ENCODE measurements around the gene TAF11. TPM values are rescaled to one million over a fixed set of nuclear protein-coding genes. Genes with fewer than 3 reads are reported as not detected.
"Not testable (repeated sequence)": the region's sequence is repeated elsewhere in the genome, so short reads cannot be mapped to it uniquely, and the experiment has no call there.

TAF11 gene
- total RNA-seq, 1 experiment from 2014 or later = 44.1 TPM

DNA sequence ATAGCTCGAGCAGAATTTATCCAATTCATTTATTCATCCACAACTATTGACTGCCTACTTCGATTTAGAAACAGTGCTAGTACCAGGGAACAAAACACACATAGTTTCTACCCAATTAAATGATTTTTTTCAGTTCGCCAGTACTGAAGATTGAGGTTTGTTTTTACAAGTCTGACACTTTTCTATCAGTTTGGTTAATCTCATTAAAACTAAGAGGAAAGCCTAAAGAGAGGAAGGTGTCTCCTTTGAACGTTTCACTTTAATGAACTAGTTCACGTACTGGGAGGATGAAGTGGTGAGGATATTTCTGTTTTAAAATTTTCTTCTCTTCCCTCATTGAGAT, 643 bp upstream of the TAF11 start:
- H3K36me3 Mint-ChIP-seq = peaks cover 15% of the 10 kb centered on the region
- peaks cover 14% of the 10 kb centered on the region for H3K4me1 Mint-ChIP-seq
- POLR2A ChIA-PET = interaction anchor here (0.6 to 2.7 kb wide), 12 partner anchors 10 to 371 kb away, joined by 3 to 24 read pairs (median 4); partner anchors contain the start of genes BLTP3A, SNRPC and ZNF76
- DNase-seq (ENCODE audit: low spot score) (no peak), ATAC-seq (no peak)
- CTCF ChIA-PET = interaction anchor here (0.9 to 1.5 kb wide), 8 partner anchors 13 to 352 kb away, joined by 3 to 11 read pairs (median 4); no protein-coding TSS in a partner anchor
- peaks cover 3% of the 10 kb centered on the region; the same call in 1 of the 2 replicates for H3K9me3 Mint-ChIP-seq
- peak overlapping the region; percentile 100 for H3K27ac Mint-ChIP-seq
- peak overlapping the region; percentile 100 for H3K4me3 Mint-ChIP-seq
- H3K27me3 Mint-ChIP-seq (ENCODE audit: low read depth) = no peaks in the 10 kb centered on the region
- TF ChIP-seq, protein P1, sequence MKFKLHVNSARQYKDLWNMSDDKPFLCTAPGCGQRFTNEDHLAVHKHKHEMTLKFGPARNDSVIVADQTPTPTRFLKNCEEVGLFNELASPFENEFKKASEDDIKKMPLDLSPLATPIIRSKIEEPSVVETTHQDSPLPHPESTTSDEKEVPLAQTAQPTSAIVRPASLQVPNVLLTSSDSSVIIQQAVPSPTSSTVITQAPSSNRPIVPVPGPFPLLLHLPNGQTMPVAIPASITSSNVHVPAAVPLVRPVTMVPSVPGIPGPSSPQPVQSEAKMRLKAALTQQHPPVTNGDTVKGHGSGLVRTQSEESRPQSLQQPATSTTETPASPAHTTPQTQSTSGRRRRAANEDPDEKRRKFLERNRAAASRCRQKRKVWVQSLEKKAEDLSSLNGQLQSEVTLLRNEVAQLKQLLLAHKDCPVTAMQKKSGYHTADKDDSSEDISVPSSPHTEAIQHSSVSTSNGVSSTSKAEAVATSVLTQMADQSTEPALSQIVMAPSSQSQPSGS (CRISPR knock-in tag; IDR thresholded peaks at IDR 0.05; ENCODE audit: borderline replicate concordance, low read depth) = no peak
- TF ChIP-seq ZNF121 (CRISPR knock-in tag; IDR thresholded peaks at IDR 0.05) = no peak
- TF ChIP-seq, protein P2, sequence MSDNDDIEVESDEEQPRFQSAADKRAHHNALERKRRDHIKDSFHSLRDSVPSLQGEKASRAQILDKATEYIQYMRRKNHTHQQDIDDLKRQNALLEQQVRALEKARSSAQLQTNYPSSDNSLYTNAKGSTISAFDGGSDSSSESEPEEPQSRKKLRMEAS (CRISPR knock-in tag; IDR thresholded peaks at IDR 0.05) = no peak
- no peak for TF ChIP-seq NFE2L1 (CRISPR knock-in tag; IDR thresholded peaks at IDR 0.05)
- TF ChIP-seq, protein P3, sequence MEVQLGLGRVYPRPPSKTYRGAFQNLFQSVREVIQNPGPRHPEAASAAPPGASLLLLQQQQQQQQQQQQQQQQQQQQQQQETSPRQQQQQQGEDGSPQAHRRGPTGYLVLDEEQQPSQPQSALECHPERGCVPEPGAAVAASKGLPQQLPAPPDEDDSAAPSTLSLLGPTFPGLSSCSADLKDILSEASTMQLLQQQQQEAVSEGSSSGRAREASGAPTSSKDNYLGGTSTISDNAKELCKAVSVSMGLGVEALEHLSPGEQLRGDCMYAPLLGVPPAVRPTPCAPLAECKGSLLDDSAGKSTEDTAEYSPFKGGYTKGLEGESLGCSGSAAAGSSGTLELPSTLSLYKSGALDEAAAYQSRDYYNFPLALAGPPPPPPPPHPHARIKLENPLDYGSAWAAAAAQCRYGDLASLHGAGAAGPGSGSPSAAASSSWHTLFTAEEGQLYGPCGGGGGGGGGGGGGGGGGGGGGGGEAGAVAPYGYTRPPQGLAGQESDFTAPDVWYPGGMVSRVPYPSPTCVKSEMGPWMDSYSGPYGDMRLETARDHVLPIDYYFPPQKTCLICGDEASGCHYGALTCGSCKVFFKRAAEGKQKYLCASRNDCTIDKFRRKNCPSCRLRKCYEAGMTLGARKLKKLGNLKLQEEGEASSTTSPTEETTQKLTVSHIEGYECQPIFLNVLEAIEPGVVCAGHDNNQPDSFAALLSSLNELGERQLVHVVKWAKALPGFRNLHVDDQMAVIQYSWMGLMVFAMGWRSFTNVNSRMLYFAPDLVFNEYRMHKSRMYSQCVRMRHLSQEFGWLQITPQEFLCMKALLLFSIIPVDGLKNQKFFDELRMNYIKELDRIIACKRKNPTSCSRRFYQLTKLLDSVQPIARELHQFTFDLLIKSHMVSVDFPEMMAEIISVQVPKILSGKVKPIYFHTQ (CRISPR knock-in tag; IDR thresholded peaks at IDR 0.05) = no peak
- TF ChIP-seq HMGA2 (CRISPR knock-in tag; IDR thresholded peaks at IDR 0.05) = no peak
- TF ChIP-seq CREB1 (CRISPR knock-in tag; IDR thresholded peaks at IDR 0.05) = no peak
- no peak for TF ChIP-seq ZNF263 (CRISPR knock-in tag; IDR thresholded peaks at IDR 0.05; ENCODE audit: low read depth)
- TF ChIP-seq JAZF1 (CRISPR knock-in tag; IDR thresholded peaks at IDR 0.05) = no peak
- no peak for TF ChIP-seq ZNF423 (CRISPR knock-in tag; IDR thresholded peaks at IDR 0.05)

DNA sequence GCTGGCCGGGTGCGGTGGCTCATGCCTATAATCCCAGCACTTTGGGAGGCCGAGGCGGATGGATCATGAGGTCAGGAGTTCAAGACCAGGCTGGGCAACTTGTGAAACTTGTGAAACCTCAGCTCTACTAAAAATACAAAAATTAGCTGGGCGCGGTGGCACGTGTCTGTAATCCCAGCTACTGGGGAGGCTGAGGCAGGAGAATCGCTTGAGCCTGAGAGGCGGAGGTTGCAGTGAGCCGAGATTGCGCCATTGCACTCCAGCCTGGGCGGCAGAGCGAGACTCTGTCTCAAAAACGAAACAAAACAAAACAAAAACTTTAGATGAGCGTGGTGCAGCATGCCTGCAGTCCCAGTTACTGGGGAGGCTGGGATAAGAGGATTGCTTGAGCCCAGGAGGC, 2.0 kb downstream of the TAF11 start:
- H3K27me3 Mint-ChIP-seq (ENCODE audit: low read depth); POLR2A ChIA-PET: not testable (repeated sequence)

DNA sequence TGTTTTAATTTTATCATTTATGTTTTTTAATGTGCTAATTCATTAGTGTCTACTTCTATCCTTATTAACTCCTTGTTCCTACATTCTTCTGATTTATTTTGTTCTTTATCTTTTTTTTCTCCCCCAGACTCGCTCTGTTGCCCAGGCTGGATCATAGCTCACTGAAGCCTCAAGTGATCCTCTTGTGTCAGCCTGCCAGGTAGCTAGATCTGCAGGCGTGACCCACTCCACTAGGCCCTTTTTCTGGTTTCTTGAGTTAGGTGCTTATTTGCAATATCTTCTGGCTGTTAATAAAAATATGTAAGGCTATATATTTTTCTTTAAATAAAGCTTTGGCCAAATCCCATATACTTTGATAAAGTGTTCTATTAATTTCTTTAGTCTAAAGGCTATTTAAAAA, 2.8 kb downstream of the TAF11 start:
- POLR2A ChIA-PET = no interaction called here
- peaks cover 29% of the 10 kb centered on the region for H3K36me3 Mint-ChIP-seq
- DNase-seq (ENCODE audit: low spot score) (no peak), ATAC-seq (no peak)
- no peak overlapping the region for H3K27ac Mint-ChIP-seq
- H3K4me3 Mint-ChIP-seq = no peak overlapping the region
- H3K9me3 Mint-ChIP-seq = peaks cover 3% of the 10 kb centered on the region; the same call in 1 of the 2 replicates
- H3K4me1 Mint-ChIP-seq = peaks cover 4% of the 10 kb centered on the region
- CTCF ChIA-PET = no interaction called here
- H3K27me3 Mint-ChIP-seq (ENCODE audit: low read depth) = no peaks in the 10 kb centered on the region
- TF ChIP-seq, protein P4, sequence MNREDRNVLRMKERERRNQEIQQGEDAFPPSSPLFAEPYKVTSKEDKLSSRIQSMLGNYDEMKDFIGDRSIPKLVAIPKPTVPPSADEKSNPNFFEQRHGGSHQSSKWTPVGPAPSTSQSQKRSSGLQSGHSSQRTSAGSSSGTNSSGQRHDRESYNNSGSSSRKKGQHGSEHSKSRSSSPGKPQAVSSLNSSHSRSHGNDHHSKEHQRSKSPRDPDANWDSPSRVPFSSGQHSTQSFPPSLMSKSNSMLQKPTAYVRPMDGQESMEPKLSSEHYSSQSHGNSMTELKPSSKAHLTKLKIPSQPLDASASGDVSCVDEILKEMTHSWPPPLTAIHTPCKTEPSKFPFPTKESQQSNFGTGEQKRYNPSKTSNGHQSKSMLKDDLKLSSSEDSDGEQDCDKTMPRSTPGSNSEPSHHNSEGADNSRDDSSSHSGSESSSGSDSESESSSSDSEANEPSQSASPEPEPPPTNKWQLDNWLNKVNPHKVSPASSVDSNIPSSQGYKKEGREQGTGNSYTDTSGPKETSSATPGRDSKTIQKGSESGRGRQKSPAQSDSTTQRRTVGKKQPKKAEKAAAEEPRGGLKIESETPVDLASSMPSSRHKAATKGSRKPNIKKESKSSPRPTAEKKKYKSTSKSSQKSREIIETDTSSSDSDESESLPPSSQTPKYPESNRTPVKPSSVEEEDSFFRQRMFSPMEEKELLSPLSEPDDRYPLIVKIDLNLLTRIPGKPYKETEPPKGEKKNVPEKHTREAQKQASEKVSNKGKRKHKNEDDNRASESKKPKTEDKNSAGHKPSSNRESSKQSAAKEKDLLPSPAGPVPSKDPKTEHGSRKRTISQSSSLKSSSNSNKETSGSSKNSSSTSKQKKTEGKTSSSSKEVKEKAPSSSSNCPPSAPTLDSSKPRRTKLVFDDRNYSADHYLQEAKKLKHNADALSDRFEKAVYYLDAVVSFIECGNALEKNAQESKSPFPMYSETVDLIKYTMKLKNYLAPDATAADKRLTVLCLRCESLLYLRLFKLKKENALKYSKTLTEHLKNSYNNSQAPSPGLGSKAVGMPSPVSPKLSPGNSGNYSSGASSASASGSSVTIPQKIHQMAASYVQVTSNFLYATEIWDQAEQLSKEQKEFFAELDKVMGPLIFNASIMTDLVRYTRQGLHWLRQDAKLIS (CRISPR knock-in tag; IDR thresholded peaks at IDR 0.05; ENCODE audit: borderline replicate concordance) = no peak
- TF ChIP-seq JAZF1 (CRISPR knock-in tag; IDR thresholded peaks at IDR 0.05) (no peak), GTF2I (CRISPR knock-in tag; conservative IDR thresholded peaks at IDR 0.05) (no peak), OVOL2 (CRISPR knock-in tag; IDR thresholded peaks at IDR 0.05; ENCODE audit: borderline replicate concordance) (no peak), HMGA2 (CRISPR knock-in tag; IDR thresholded peaks at IDR 0.05) (no peak), CBFB (CRISPR knock-in tag; IDR thresholded peaks at IDR 0.05; ENCODE audit: low read depth) (no peak), TEAD4 (CRISPR knock-in tag; IDR thresholded peaks at IDR 0.05) (no peak), NR2C2 (CRISPR knock-in tag; IDR thresholded peaks at IDR 0.05) (no peak)
- TF ChIP-seq, protein P5, sequence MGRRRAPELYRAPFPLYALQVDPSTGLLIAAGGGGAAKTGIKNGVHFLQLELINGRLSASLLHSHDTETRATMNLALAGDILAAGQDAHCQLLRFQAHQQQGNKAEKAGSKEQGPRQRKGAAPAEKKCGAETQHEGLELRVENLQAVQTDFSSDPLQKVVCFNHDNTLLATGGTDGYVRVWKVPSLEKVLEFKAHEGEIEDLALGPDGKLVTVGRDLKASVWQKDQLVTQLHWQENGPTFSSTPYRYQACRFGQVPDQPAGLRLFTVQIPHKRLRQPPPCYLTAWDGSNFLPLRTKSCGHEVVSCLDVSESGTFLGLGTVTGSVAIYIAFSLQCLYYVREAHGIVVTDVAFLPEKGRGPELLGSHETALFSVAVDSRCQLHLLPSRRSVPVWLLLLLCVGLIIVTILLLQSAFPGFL (CRISPR knock-in tag; IDR thresholded peaks at IDR 0.05; ENCODE audit: borderline replicate concordance) = no peak
- TF ChIP-seq, protein P6, sequence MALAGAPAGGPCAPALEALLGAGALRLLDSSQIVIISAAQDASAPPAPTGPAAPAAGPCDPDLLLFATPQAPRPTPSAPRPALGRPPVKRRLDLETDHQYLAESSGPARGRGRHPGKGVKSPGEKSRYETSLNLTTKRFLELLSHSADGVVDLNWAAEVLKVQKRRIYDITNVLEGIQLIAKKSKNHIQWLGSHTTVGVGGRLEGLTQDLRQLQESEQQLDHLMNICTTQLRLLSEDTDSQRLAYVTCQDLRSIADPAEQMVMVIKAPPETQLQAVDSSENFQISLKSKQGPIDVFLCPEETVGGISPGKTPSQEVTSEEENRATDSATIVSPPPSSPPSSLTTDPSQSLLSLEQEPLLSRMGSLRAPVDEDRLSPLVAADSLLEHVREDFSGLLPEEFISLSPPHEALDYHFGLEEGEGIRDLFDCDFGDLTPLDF (CRISPR knock-in tag; IDR thresholded peaks at IDR 0.05) = no peak
- TF ChIP-seq, protein P7, sequence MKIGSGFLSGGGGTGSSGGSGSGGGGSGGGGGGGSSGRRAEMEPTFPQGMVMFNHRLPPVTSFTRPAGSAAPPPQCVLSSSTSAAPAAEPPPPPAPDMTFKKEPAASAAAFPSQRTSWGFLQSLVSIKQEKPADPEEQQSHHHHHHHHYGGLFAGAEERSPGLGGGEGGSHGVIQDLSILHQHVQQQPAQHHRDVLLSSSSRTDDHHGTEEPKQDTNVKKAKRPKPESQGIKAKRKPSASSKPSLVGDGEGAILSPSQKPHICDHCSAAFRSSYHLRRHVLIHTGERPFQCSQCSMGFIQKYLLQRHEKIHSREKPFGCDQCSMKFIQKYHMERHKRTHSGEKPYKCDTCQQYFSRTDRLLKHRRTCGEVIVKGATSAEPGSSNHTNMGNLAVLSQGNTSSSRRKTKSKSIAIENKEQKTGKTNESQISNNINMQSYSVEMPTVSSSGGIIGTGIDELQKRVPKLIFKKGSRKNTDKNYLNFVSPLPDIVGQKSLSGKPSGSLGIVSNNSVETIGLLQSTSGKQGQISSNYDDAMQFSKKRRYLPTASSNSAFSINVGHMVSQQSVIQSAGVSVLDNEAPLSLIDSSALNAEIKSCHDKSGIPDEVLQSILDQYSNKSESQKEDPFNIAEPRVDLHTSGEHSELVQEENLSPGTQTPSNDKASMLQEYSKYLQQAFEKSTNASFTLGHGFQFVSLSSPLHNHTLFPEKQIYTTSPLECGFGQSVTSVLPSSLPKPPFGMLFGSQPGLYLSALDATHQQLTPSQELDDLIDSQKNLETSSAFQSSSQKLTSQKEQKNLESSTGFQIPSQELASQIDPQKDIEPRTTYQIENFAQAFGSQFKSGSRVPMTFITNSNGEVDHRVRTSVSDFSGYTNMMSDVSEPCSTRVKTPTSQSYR (CRISPR knock-in tag; IDR thresholded peaks at IDR 0.05) = no peak

More for the DNA sequence above, 2.0 kb downstream of the TAF11 start:
- H3K4me1 Mint-ChIP-seq; DNase-seq (ENCODE audit: low spot score); H3K9me3 Mint-ChIP-seq; CTCF ChIA-PET; ATAC-seq: not testable (repeated sequence)
- Mint-ChIP-seq H3K36me3 (peaks cover 20% of the 10 kb centered on the region), H3K27ac (0 out of 2 replicates have a peak overlapping the region, but pooled peaks have one; percentile 15), H3K4me3 (peak overlapping the region; percentile 100)
